ENCODE data around the gene LRRC61. TPM values are rescaled to one million over a fixed set of nuclear protein-coding genes. Genes with fewer than 3 reads are reported as not detected.

The LRRC61 gene
- total RNA-seq, 1 donor from 2014 or later: 3.0 TPM

DNA sequence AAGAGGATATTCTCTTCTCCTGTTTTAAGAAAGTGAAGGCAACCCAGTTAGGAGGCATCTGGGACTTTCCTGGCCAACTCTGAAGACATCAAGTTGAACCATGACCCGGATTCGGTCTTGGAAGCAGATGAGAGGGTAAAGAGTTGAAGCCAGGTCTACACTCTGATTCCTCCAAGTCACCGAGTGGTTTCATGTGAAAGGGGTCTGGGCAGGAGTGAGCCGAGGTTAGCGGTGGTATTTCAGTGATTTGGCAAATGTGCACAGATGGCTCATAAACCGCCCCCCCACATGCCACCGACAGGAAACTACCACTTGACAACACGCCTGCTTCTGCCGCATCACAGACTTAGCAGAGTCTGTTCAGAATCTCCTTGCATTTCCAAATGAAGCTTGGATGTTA is 34.1 kb downstream of the LRRC61 start:
- no peak for DNase-seq

GRCh38 chr7:150357771-150358427 is 34.7 kb downstream of the LRRC61 start:
- no peak for DNase-seq

DNA sequence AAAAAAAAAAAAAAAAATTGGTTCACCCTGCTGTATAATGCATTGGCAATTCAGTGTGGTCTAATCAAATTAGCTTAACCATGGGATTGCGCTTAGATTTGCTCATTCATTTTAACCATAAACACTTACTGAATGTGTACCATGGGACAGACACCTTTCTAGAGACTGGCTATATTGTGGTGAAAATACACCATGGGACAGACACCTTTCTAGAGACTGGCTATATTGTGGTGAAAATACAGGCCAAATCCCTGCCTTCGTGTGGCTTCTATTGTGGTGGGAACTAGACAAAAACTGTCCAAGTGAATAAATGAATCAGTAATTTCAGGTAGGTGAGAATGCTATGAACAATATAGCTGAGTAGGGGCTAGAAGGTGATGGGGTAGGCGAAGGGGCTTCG is 35.3 kb downstream of the LRRC61 start:
- DNase-seq: no peak

DNA sequence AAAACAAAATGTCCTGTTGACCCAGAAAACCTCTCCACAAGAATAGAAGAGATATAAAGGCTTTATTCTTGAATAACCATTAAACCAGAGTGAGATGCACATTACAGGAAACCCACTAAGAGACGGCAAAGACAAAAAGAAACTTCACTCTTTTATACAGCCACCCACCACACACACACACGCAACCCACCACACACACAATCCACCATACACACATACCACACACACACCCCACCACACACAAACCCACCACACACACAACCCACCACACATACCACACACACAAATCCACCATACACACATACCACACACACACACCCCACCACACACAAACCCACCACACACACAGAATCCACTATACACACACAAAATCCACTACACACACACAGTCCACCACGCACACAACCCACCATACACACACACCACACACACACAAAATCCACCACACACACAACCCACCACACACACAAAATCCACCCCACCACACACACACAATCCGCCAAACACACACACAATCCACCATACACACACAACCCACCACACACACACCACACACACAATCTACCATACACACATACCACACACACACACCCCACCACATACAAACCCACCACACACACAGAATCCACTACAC is 36.0 kb downstream of the LRRC61 start:
- DNase-seq: no peak

- no peak for DNase-seq
These were observed 36.6 kb downstream of the LRRC61 start for GRCh38 chr7:150359622-150360362.

GRCh38 chr7:150360363-150361058 is 37.4 kb downstream of the LRRC61 start:
- DNase-seq: no peak

- no peak for DNase-seq
These were observed 38.2 kb downstream of the LRRC61 start for GRCh38 chr7:150361402-150361801.

- DNase-seq: no peak
These were observed 38.9 kb downstream of the LRRC61 start for GRCh38 chr7:150361807-150362621.

DNA sequence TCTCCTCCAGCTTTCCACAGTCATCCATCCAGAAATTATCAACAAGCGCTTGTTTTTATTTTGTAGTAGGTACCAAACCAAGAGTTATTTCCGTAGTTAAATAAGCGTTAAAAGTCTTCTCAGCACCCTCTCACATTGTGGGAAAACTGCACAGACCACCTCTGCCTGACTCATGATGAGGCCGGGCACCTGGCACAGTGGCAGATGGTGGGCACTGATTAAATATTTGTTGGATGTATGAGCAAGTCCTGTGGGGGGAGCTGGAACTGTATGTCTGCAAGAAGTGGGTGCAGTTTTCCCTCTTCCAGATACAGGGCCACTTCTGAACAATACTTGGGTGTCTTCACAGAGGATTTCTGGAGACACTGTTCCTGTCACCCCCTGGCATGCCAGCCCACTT is 40.2 kb downstream of the LRRC61 start:
- no peak for DNase-seq

DNA sequence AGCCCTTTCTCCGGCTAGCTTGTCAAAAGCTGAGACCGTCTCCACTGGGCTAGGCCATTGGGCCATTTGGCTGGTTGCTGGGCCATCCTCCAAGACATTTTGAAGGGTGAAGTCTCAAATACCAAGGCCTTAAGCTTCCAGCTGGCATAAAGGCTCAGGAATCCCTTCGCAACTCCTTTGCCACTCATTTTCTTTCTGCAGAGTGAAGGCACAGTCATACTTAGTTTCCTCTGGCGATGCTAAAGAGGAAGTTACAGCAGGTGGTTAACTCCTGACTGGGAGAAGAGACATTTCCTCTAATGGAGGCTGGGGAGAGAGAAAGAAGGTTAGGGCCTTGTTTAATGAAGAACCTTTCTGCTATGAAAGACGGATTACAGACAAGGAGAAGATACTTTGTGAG is 40.7 kb downstream of the LRRC61 start:
- DNase-seq: no peak

DNA sequence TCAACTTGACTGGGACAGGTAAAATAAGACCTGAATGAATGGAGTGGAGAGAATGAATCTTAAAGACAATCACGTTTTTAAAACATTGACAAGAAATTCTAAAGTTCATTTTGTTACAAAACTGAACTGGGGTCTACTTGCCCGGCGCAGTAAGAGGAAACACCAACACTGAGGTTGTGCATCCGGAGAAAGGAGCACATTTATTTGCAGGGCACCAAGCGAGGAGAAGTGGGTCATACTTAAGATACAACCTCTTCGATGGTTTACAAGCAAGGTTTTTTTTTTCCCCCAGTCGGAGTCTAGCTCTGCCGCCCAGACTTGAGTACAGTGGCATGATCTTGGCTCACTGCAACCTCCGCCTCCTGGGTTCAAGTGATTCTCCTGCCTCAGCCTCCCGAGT is 42.0 kb downstream of the LRRC61 start:
- DNase-seq: no peak

DNA sequence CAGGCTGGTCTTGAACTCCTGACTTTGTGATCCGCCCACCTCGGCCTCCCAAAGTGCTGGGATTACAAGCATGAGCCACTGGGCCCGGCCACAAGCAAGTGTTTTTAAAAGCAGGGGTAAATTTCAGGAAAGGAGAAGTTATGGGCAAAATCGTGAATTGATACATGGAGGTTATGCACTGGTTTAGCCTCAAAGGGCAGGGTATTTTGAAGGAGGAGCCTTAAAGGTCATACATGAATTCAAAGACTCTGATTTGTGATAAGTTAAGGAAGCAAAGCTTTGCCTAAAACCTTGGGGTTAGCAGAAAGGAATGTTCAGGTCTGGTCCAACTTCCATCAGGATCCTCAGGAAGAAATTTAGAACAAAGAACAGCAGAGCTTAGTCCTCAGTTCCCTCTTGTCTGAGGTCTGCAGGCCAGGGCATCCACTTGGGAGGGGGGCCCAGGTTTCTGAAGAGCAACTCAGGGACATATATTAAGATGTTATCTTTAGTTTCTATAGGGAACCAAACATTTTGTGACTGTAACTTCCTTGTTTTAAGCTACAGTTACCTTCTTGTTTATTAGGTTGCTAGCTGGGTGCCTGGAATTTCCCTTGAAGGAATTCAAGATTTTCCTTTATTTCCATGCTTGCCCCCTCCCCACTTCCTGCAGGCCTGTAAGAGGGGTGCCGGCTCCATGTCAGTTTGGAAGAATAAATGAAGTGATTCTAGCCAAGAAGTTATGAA is 42.7 kb downstream of the LRRC61 start:
- DNase-seq: no peak

- DNase-seq: no peak
These were observed 44.5 kb downstream of the LRRC61 start for GRCh38 chr7:150367677-150368095.

- peak; percentile 73 for DNase-seq
These were observed 45.1 kb downstream of the LRRC61 start, which contains the start of gene REPIN1 for GRCh38 chr7:150368096-150368883. REPIN1 (plus strand) TSS chr7:150368822; CDS start chr7:150369712, 890 bp downstream.

GRCh38 chr7:150368884-150369747 is 46.0 kb downstream of the LRRC61 start:
- peak; percentile 40 for DNase-seq

DNA sequence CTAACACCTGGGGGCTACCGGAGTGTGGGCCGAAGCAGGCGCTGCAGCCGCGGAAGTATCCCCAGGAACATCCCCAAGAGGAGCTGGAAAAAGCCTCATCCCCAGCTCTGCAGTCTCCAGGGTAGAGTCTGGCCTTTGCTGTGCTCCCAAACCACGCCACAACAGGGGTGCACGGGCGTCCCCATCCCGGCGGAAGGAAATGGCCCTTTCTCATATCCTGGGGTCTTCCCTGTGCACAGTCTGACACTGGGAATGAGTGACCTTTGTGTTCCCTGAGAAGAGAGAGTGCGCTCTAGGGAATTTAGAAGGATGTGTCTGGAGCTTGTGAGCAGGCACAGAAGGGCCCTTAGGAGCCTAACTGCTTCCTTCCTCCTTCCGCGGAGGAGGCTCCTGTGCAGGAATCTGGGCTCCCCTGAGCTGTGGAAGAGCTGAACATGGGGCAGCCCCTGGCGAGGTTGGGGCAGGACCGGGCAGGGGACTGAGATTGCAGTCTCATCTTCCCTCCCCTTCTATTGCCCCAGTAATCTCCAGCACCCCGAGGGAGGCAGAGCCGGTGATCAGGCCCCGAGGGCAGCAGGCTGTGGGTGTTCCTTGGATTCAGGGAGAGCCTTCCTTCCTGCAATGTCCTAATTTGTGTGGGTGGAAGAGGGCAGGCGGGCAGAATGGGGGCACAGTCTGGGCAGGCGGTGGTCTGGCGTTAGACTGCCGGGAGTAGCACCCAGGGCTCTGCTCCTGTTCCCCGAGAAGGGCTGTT is 46.8 kb downstream of the LRRC61 start:
- no peak for DNase-seq

GRCh38 chr7:150370612-150371071 is 47.5 kb downstream of the LRRC61 start:
- DNase-seq: no peak

Measured in skin of body (tissue), 2 donors.